Fibroblast of lung (primary cell): Measurements from ENCODE around the gene ARSA. TPM values are rescaled to one million over a fixed set of nuclear protein-coding genes. Genes with fewer than 3 reads are reported as not detected.

Source experiments
- DNase-seq, 2 donors: peaks; one replicate each; pipeline versions ENCODE4 v3.0.0 to v3.0.0-alpha.2; 2010; ENCODE audit warnings: low read depth in 2 of 2
- H2AFZ ChIP-seq: 2 replicates; pipeline ENCODE4 v1.5.1; 2012; ENCODE audit warnings: low read length, control low read depth, inconsistent platforms
- H3K27ac ChIP-seq: 2 replicates; pipeline ENCODE4 v1.5.1; 2011; ENCODE audit warnings: low read length, control low read depth; ENCODE audit not compliant: insufficient read depth
- H3K27me3 ChIP-seq: 2 replicates; pipeline ENCODE4 v1.5.1; 2011; ENCODE audit warnings: mild to moderate bottlenecking, low read length; ENCODE audit not compliant: control insufficient read depth, insufficient read depth
- H3K36me3 ChIP-seq: 2 replicates; pipeline ENCODE4 v1.5.1; 2011; ENCODE audit warnings: low read length; ENCODE audit not compliant: control insufficient read depth, insufficient read depth
- H3K4me1 ChIP-seq: 2 replicates; pipeline ENCODE4 v1.5.1; 2011; ENCODE audit warnings: low read length; ENCODE audit not compliant: control insufficient read depth, insufficient read depth; ENCODE audit errors: extremely low read depth
- H3K4me2 ChIP-seq: 2 replicates; pipeline ENCODE4 v1.5.1; 2011; ENCODE audit warnings: low read length, control low read depth; ENCODE audit not compliant: insufficient read depth; ENCODE audit errors: extremely low read depth
- H3K4me3 ChIP-seq, 4 experiments: fragments of 200-600 bp in 1 of 4; sonication (generic) in 1 of 4; replicated peaks in 1 of 4; 2 replicates each; pipeline ENCODE4 v1.5.1; 2011 to 2016; ENCODE audit warnings: low read length in 4 of 4, low read depth in 3 of 4, mild to moderate bottlenecking in 3 of 4, control low read depth in 2 of 4, inconsistent platforms in 1 of 4, mixed read lengths in 1 of 4; ENCODE audit not compliant: insufficient read depth in 1 of 4; ENCODE audit errors: control extremely low read depth in 1 of 4
- H3K79me2 ChIP-seq: 2 replicates; pipeline ENCODE4 v1.5.1; 2012; ENCODE audit warnings: mild to moderate bottlenecking, low read length, inconsistent platforms; ENCODE audit not compliant: control insufficient read depth, insufficient read depth
- H3K9ac ChIP-seq: 2 replicates; pipeline ENCODE4 v1.5.1; 2011; ENCODE audit warnings: mild to moderate bottlenecking, low read length, control low read depth; ENCODE audit not compliant: insufficient read depth
- H3K9me3 ChIP-seq: 2 replicates; pipeline ENCODE4 v1.5.1; 2012; ENCODE audit warnings: low read depth, low read length; ENCODE audit not compliant: control insufficient read depth, insufficient read depth
- H4K20me1 ChIP-seq: 2 replicates; pipeline ENCODE4 v1.5.1; 2011; ENCODE audit warnings: low read length; ENCODE audit not compliant: control insufficient read depth, insufficient read depth; ENCODE audit errors: extremely low read depth
- CTCF ChIP-seq, 2 donors: IDR thresholded peaks in 1 of 2; conservative IDR thresholded peaks in 1 of 2; 1 replicate in 1 of 2; 2 replicates in 1 of 2; pipeline ENCODE4 v1.5.1; 2011 to 2012; ENCODE audit warnings: low read length in 2 of 2, control low read depth in 1 of 2, inconsistent platforms in 1 of 2, low read depth in 1 of 2, mild to moderate bottlenecking in 1 of 2
- EZH2 ChIP-seq: IDR thresholded peaks from 2 replicates; pipeline ENCODE4 v1.5.1; 2012; ENCODE audit warnings: low read length, control low read depth, mild to moderate bottlenecking; ENCODE audit errors: missing control alignments
- polyA plus RNA-seq, 2 donors: library from polyadenylated mRNA; depleted of rRNA in 1 of 2; stranded (reverse) in 1 of 2; unstranded in 1 of 2; fragments of >200 nt; gene quantifications; 2 replicates each; pipeline ENCODE4 v1.2.1, GENCODE V29; 2011 to 2012; ENCODE audit warnings: missing spikeins in 1 of 2
- total RNA-seq: library from RNA; depleted of rRNA; stranded (reverse); fragments of >200 nt; gene quantifications from 2 replicates; pipeline ENCODE4 v1.2.1, GENCODE V29; 2014

ARSA gene
- total and polyA plus RNA-seq, 2 donors (not counting 1 experiment from before 2014, with no cell fraction given) = 10.5 to 19.5 TPM

- no peaks in the 10 kb centered on the region for H4K20me1 ChIP-seq
Measured at GRCh38 chr22:50582493-50583293, 45.3 kb downstream of the ARSA start, which contains the start of gene CHKB. Gene CHKB, minus strand, starts transcription at chr22:50582849. Its CDS starts 68 bp downstream, at chr22:50582781.

DNA sequence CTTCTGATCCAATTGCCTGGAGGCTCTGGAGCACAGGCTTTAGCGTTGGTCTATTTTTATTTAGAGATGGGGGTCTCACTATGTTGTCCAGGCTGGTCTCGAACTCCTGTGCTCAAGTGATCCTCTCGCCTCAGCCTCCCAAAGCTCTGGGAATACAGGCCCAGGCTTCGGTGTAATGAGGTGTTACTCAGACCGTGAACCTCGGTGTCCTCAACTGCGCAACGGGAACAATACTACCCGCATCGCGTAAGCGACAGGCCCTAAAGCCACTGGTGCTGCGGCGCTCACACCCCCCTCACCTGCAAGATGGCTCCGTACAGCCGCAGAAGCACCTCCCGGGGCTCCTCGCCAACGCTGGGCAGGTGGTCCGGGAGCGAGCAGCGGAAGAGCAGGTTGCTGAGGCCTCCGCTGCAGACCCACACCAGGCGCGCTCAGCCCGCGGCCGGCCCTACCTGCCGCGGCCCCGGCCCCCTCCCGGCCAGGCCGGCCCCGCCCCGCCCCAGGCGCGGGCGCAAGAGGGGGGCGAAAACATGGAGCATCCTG is 45.9 kb downstream of the ARSA start:
- Histone ChIP-seq H3K4me2 (peak overlapping the region; percentile 93), H3K27me3 (no peaks in the 10 kb centered on the region), H3K4me1 (peaks cover 8% of the 10 kb centered on the region), H3K27ac (peak overlapping the region; percentile 95), H3K9me3 (no peaks in the 10 kb centered on the region), H3K36me3 (no peaks in the 10 kb centered on the region), H3K79me2 (peaks cover 2% of the 10 kb centered on the region), H3K4me3 (peak overlapping the region; percentile 76 to 82 (median 78)), H3K9ac (peak overlapping the region; percentile 97), H2AFZ (peak overlapping the region; percentile 55), H4K20me1 (no peaks in the 10 kb centered on the region)
- no peak for TF ChIP-seq EZH2
- no peak for TF ChIP-seq CTCF (conservative IDR thresholded peaks at IDR 0.05 in 1 of 2, IDR thresholded peaks at IDR 0.05 in 1 of 2; ENCODE audit: low read depth in 1 of 2, low read length in 2 of 2)
- DNase-seq = peak in 1 of 2 donors; percentile 13

More at GRCh38 chr22:50582493-50583293, 45.3 kb downstream of the ARSA start, which contains the start of gene CHKB:
- H3K4me2 ChIP-seq = peak within 1 kb of the TSS; percentile 97
- no peaks in the 10 kb centered on the region for H3K9me3 ChIP-seq
- peak within 1 kb of the TSS; percentile 95 for H3K27ac ChIP-seq
- TF ChIP-seq EZH2 (no peak), CTCF (conservative IDR thresholded peaks at IDR 0.05 in 1 of 2, IDR thresholded peaks at IDR 0.05 in 1 of 2; ENCODE audit: low read depth in 1 of 2, low read length in 2 of 2) (no peak)
- peaks cover 8% of the 10 kb centered on the region for H3K4me1 ChIP-seq
- peak; percentile 95 to 96 for DNase-seq
- H3K9ac ChIP-seq = peak within 1 kb of the TSS; percentile 97
- H3K27me3 ChIP-seq = no peaks in the 10 kb centered on the region
- H3K36me3 ChIP-seq = no peaks in the 10 kb centered on the region
- peak within 1 kb of the TSS; percentile 83 for H2AFZ ChIP-seq
- H3K4me3 ChIP-seq = peak within 1 kb of the TSS; percentile 77 to 84 (median 81)
- peaks cover 2% of the 10 kb centered on the region for H3K79me2 ChIP-seq
